Measurements from ENCODE around the gene ZNF366.

The ZNF366 gene

GRCh38 chr5:72482046-72482445 is 25.2 kb downstream of the ZNF366 start:
- TF ChIP-seq CTCF (IDR thresholded peaks at IDR 0.05): no peak
- no peak for DNase-seq (ENCODE audit: low spot score)
- Histone ChIP-seq H3K4me3 (no peak overlapping the region), H3K27ac (no peak overlapping the region)

DNA sequence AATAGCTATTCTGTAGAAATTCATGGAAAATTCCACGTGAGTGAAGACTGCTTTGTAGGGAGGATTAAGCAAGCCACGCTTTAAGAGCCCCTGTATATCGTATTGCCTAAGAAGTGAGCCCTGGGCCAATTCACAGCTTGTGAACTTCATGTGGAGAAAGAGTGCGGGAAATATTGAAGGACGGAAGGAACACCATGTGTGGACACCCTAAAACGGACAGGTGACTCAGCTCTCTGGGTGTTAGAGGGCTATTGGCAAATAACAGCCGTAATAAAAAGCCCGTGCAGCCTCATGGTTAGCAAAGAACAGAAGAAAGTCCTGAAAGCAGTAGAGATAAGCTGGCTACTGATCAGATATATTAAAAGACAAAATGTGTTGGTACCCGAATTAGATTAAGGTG is 26.4 kb downstream of the ZNF366 start:
- TF ChIP-seq CTCF (IDR thresholded peaks at IDR 0.05): no peak
- no peak overlapping the region for H3K4me3 ChIP-seq
- no peak for DNase-seq (ENCODE audit: low spot score)
- no peak overlapping the region for H3K27ac ChIP-seq

DNA sequence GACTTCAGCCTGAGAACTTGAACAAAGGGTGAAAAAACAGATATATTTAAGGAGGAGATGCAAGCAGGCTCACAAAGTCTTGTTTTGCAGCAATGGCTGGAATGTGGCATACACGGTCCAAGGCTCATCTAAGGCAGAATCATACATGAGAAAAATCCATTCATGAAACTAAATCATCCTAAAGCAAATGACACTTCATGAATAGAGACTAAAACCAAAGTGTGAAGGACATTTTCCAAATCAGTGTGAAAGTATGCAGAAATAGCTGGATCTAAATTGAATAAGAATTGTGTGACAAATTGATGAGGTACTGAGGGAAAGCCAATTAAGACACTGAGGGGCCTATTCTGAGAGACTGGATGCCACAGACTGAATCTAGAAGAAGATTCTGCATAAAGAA is 27.3 kb downstream of the ZNF366 start:
- H3K4me3 ChIP-seq: no peak overlapping the region
- DNase-seq (ENCODE audit: low spot score): no peak
- TF ChIP-seq CTCF (IDR thresholded peaks at IDR 0.05): no peak
- no peak overlapping the region for H3K27ac ChIP-seq

GRCh38 chr5:72478684-72479083 is 28.5 kb downstream of the ZNF366 start:
- DNase-seq (ENCODE audit: low spot score): no peak
- H3K4me3 ChIP-seq: no peak overlapping the region
- TF ChIP-seq CTCF (IDR thresholded peaks at IDR 0.05): no peak
- peak overlapping the region in 1 of 2 donors; percentile 65 for H3K27ac ChIP-seq

GRCh38 chr5:72478276-72478675 is 28.9 kb downstream of the ZNF366 start:
- peak overlapping the region in 1 of 2 donors; percentile 65 for H3K27ac ChIP-seq
- TF ChIP-seq CTCF (IDR thresholded peaks at IDR 0.05): no peak
- no peak for DNase-seq (ENCODE audit: low spot score)
- no peak overlapping the region for H3K4me3 ChIP-seq

DNA sequence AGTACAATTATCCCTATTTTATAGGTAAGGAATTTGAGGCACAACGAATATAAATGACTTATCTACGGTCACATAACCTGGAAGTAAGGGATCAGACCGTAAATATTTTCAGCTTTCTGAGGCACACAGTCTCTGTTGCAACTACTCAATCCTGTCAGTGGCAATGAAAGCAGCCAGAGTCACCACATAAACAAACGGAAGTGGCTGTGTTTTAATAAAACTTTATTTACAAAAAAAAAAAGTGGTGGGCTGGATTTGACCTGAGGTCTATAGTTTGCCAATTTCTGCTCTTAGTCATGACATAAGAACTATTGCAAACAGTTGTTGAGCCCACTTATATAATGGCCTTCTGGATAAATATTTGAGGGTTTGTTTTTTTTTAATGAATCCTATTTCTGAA is 29.6 kb downstream of the ZNF366 start:
- TF ChIP-seq CTCF (IDR thresholded peaks at IDR 0.05): no peak
- DNase-seq (ENCODE audit: low spot score): no peak
- Histone ChIP-seq H3K27ac (no peak overlapping the region), H3K4me3 (no peak overlapping the region)

DNA sequence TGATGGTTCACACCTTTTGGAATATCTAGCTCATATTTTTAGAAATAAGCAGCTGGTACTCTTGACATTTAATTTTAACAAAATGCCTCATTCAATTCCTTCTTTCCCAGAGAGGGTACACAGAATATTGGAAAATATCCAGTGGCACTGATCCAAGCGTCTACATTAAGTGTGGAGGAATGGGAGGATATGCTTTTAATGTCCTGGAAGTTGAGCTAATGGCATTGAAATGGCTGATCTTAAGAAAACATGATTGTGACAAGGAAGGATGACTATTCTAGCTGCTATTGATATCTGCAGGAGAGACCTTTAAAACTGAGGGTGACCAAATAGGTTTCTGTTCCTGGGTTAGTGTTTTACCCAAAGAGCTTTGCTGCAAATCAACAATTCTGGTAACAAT is 30.0 kb downstream of the ZNF366 start:
- no peak for DNase-seq (ENCODE audit: low spot score)
- H3K4me3 ChIP-seq: no peak overlapping the region
- TF ChIP-seq CTCF (IDR thresholded peaks at IDR 0.05): no peak
- no peak overlapping the region for H3K27ac ChIP-seq

Measured in coronary artery (tissue), 2 donors.